ENCODE results near the gene NFIX. TPM values are rescaled to one million over a fixed set of nuclear protein-coding genes. Genes with fewer than 3 reads are reported as not detected.
"Not testable (repeated sequence)": the region's sequence is repeated elsewhere in the genome, so short reads cannot be mapped to it uniquely, and the experiment has no call there.

NFIX gene
- total RNA-seq, 2 experiments from 2014 or later: 6.3 to 8.7 TPM

DNA sequence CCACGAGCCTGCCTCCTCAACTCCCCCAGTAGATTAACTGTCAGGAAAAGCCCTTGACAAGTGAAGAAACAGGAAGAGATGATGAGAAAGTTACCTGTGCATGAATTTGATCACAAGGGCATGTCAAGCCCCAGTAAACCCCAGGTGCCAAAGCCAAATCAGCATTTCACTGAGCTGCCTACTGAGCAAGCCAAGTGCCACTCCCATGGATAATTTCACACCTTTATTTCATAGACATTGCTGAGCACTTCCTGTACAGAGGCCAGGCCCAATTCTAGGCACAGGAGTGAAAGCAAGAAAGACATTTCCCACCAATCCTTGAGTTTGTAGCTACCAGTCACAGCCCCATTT, 40.7 kb upstream of the NFIX start:
- H3K27ac Mint-ChIP-seq: peak overlapping the region; percentile 89
- H3K9me3 Mint-ChIP-seq: no peaks in the 10 kb centered on the region
- DNase-seq: no peak

DNA sequence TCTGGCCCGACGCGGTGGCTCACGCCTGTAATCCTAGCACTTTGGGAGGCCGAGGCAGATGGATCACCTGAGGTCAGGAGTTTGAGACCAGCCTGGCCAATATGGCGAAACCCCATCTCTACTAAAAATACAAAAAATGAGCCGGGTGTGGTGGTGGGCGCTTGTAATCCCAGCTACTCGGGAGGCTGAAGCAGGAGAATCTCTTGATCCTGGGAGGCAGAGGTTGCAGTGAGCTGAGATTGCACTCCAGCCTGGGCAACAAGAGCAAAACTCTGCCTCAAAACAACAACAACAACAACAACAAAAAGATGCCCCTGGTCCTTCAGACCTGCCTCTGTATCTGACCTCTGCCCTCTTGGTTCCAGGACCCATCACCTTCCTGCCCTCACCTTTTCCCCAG, 39.7 kb upstream of the NFIX start:
- not testable (repeated sequence) for H3K9me3 Mint-ChIP-seq, DNase-seq, H3K27me3 Mint-ChIP-seq
- Mint-ChIP-seq H3K4me1 (peaks cover 30% of the 10 kb centered on the region), H3K36me3 (peaks cover 39% of the 10 kb centered on the region), H3K4me3 (peak overlapping the region; percentile 79), H3K27ac (peak overlapping the region; percentile 89)

More for the DNA sequence above, 40.7 kb upstream of the NFIX start:
- Mint-ChIP-seq H3K36me3 (peaks cover 44% of the 10 kb centered on the region), H3K27me3 (no peaks in the 10 kb centered on the region), H3K4me3 (peak overlapping the region; percentile 2), H3K4me1 (peaks cover 31% of the 10 kb centered on the region)

DNA sequence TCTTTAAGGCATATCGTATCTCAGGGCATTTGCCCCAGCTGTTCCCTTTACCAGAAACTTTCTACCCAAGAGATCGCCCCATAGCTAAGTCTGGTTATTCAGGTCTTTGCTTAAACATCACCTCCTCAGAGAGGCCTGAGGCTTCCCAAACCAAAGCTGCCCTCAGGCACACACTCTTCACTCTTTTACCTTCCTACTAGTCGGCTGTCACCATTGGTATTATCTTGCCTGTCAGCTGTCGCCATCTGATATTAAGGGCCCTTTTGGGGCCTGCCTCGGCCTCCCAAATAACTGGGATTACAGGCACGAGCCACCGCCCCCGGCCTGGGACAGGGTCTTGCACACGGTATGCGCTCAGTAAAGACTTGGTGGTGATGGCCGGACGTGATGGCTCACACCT, 39.3 kb upstream of the NFIX start:
- no peak for DNase-seq
- H3K9me3 Mint-ChIP-seq: no peaks in the 10 kb centered on the region
- peak overlapping the region; percentile 79 for H3K4me3 Mint-ChIP-seq
- peak overlapping the region; percentile 89 for H3K27ac Mint-ChIP-seq
- no peaks in the 10 kb centered on the region for H3K27me3 Mint-ChIP-seq
- peaks cover 36% of the 10 kb centered on the region for H3K36me3 Mint-ChIP-seq
- peaks cover 30% of the 10 kb centered on the region for H3K4me1 Mint-ChIP-seq

DNA sequence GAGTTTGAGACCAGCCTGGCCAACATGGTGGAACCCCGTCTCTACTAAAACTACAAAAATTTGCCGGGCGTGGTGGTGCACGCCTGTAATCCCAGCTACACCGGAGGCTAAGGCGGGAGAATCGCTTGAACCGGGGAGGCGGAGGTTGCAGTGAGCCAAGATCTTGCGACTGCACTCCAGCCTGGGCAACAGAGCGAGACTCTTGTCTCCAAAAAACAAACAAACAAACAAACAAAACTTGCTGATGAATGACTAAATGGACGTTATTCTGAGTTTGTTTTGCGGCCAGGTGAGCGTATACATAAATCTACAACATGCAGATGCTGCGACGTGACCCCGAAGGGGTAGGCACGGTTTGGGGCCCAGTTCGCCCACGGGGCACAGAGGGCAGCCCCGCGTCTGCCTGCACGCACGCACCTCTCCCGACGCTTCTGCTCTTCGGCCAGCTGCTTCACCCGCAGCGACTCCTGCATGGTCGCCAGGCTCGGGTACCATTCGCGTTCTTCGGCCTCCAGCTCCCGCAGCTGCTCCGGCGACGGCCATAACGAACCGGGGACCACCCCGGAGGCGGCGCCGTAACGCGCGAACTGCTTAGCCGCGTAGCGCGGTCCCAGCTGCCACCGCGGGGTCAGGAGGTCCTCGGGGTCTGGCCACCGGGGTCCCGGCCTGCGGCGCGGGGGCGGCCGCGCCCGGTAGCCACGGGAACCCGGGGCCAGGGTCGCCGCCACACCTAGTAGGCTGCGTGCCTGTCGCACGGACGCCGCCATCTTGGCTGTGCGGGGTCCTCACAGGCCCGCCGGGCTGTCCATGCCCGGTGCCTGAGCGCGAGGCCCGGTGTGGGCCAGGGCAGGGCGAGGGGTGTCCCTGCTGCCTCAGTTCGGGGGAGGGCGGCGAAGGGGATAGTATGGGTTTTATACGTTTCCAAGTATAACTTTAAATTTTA, 38.6 kb upstream of the NFIX start, which contains the start of gene GADD45GIP1:
GADD45GIP1 (minus strand) TSS at position 778 of the 943 bp plus-strand sequence; CDS start at position 767, 11 bp downstream.
- Mint-ChIP-seq H3K27ac (peak within 1 kb of the TSS; percentile 96), H3K27me3 (no peaks in the 10 kb centered on the region), H3K4me1 (peaks cover 30% of the 10 kb centered on the region), H3K4me3 (peak within 1 kb of the TSS; percentile 91), H3K9me3 (no peaks in the 10 kb centered on the region), H3K36me3 (peaks cover 31% of the 10 kb centered on the region)
- DNase-seq: peak; percentile 89

DNA sequence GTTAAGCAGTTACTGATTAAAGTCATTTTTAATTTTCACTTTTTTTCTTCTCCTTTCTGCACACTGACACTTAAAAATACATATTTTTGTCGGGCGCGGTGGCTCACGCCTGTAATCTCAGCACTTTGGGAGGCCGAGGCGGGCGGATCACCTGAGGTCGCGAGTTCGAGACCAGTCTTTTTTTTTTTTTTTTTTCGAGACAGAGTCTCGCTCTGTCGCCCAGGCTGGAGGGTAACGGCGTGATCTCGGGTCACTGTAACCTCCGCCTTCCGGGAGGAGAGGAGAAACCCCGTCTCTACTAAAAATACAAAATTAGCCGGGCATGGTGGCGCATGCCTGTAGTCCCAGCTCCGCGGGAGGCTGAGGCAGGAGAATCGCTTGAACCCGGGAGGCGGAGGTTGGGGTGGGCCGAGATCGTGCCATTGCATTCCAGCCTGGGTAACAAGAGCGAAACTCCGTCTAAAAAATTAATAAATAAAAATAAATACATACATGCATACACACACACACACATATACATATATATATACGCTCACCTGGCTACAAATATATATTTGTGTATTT, 37.8 kb upstream of the NFIX start:
- not testable (repeated sequence) for DNase-seq, H3K27me3 Mint-ChIP-seq, H3K9me3 Mint-ChIP-seq
- Mint-ChIP-seq H3K27ac (peak overlapping the region; percentile 96), H3K4me3 (peak overlapping the region; percentile 91), H3K36me3 (peaks cover 27% of the 10 kb centered on the region), H3K4me1 (peaks cover 30% of the 10 kb centered on the region)

DNA sequence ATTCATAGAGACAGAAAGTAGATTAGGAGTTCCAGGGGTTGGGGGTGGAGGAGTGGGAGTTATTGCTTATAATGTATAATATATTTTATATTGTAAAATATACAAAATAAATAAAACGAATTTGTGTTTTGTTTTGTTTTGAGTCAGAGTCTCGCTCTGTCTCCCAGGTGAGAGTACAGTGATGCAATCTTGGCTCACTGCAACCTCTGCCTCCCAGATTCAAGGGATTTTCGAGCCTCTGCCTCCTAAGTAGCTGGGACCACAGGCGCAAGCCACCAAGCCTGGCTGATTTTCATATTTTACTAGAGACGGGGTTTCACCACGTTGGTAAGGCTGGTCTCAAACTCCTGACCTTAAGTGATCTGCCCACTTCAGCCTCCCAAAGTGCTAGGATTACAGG, 35.8 kb upstream of the NFIX start:
- H3K9me3 Mint-ChIP-seq: no peaks in the 10 kb centered on the region
- peaks cover 21% of the 10 kb centered on the region for H3K4me1 Mint-ChIP-seq
- H3K27ac Mint-ChIP-seq: no peak overlapping the region
- no peak overlapping the region for H3K4me3 Mint-ChIP-seq
- H3K36me3 Mint-ChIP-seq: peaks cover 17% of the 10 kb centered on the region
- no peak for DNase-seq
- H3K27me3 Mint-ChIP-seq: no peaks in the 10 kb centered on the region

DNA sequence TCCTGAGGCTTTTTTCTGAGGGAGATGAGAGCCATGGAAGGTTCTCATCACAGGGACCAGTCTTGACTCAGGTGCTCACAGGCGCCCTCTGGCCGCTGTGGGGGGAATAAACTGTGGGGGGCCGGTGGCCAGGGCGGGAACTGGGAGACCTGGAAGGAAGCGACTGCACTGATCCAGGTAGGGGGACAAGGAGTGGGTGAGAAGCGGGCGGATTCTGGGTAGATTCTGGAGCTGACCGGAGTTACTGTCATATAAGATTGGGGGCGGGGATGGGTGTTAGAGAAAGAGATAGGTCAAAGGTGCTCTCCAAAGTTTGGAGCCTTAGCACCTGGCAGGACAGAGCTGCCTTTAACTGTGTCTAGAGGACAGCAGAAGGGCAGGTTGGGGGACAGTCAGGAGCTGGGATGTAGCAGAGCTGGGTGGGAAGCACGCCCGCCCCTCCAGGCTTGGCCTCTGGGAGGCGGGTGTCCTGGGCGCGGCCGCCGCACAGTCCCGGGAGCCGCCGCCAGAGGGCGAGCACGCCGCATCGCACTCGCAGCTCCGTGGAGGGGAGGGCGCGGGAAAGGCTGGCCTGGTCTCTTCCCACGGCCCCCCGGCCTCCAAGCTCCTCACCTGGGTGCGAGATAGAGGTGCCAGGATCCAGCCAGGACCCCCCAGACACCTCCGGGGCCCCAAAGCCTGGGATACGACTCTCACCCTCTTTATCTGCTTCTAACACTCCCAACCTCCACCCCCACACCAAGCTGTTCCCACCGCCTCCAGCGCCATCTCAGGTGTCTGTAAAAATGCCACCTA, 30.1 kb upstream of the NFIX start:
- no peaks in the 10 kb centered on the region for H3K27me3 Mint-ChIP-seq
- no peaks in the 10 kb centered on the region for H3K9me3 Mint-ChIP-seq
- H3K27ac Mint-ChIP-seq: peak overlapping the region; percentile 78
- H3K36me3 Mint-ChIP-seq: no peaks in the 10 kb centered on the region
- H3K4me3 Mint-ChIP-seq: peak overlapping the region; percentile 80
- DNase-seq: peak; percentile 88
- peaks cover 9% of the 10 kb centered on the region for H3K4me1 Mint-ChIP-seq

DNA sequence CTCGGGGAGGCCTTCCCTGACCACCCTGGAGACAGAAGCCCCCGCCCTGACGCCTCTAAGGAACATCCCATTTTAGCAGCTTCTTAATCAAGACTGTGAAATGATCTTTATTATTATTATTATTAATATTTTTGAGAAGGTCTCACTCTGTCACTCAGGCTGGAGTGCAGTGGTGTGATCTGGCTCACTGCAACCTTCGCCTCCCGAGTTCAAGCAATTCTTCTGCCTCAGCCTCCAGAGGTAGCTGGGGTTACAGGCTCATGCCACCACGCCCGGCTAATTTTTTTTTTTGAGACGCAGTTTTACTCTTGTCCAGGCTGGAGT, 29.5 kb upstream of the NFIX start:
- no peak for DNase-seq
- Mint-ChIP-seq H3K4me3 (peak overlapping the region; percentile 44), H3K27me3 (no peaks in the 10 kb centered on the region), H3K4me1 (peaks cover 10% of the 10 kb centered on the region), H3K36me3 (no peaks in the 10 kb centered on the region), H3K27ac (no peak overlapping the region), H3K9me3 (no peaks in the 10 kb centered on the region)

DNA sequence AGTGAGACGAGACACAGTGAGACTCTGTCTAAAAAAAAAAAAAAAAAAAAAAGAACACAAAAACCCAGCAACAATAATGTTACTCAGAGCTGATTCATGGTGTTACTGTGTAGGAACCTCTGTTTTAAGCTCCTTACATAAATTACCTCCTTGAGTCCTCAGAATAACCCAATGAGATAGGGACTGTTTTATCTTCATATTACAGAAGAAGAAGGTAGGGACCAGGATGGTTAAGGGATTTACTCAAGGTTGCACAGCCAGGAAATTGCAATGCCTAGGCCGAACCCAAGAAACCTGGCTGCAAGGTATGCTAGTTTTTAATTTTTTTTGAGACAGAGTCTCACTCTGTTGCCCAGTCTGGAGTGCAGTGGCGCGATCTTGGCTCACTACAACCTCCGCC, 27.4 kb upstream of the NFIX start:
- Mint-ChIP-seq H3K36me3 (no peaks in the 10 kb centered on the region), H3K4me3 (no peak overlapping the region), H3K27ac (no peak overlapping the region), H3K4me1 (peaks cover 10% of the 10 kb centered on the region), H3K9me3 (no peaks in the 10 kb centered on the region), H3K27me3 (no peaks in the 10 kb centered on the region)
- no peak for DNase-seq

DNA sequence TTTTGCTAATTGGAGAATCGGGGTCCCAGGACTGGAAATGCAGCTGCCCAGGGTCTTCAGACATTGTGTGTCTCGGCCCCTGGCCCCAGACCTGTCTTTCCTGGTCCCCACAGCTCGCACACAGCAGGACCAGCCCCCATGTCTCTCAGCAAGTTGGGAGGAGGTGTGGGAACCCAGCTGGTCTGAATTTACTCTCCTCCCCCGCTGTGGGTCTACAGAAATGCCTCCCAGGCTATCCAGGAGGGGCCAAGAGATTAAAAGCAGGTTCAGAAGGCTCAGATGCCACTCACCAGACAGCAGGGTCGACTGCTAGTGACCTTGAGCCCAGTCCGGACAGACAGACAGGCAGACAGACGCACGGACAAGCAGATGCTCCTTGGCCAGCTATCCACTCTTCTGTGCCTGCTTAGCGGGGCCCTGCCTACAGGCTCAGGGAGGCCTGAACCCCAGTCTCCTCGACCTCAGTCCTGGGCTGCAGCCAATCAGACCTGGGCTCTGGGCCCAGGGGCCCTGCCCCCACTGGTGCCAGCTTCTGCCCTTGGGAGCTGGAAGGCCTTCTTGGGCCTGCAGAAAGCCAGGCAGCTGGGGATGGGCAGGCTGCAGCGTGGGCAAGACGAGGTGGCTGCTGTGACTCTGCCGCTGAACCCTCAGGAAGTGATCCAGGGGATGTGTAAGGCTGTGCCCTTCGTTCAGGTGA, 25.8 kb upstream of the NFIX start, which contains the start of gene DAND5:
DAND5 (plus strand) TSS at position 285 of the 697 bp plus-strand sequence; CDS start at position 370, 85 bp downstream.
- H3K9me3 Mint-ChIP-seq: no peaks in the 10 kb centered on the region
- no peak for DNase-seq
- H3K4me3 Mint-ChIP-seq: no peak within 1 kb of the TSS
- no peaks in the 10 kb centered on the region for H3K36me3 Mint-ChIP-seq
- peak within 1 kb of the TSS; percentile 39 for H3K27ac Mint-ChIP-seq
- H3K27me3 Mint-ChIP-seq: no peaks in the 10 kb centered on the region
- peaks cover 10% of the 10 kb centered on the region for H3K4me1 Mint-ChIP-seq

DNA sequence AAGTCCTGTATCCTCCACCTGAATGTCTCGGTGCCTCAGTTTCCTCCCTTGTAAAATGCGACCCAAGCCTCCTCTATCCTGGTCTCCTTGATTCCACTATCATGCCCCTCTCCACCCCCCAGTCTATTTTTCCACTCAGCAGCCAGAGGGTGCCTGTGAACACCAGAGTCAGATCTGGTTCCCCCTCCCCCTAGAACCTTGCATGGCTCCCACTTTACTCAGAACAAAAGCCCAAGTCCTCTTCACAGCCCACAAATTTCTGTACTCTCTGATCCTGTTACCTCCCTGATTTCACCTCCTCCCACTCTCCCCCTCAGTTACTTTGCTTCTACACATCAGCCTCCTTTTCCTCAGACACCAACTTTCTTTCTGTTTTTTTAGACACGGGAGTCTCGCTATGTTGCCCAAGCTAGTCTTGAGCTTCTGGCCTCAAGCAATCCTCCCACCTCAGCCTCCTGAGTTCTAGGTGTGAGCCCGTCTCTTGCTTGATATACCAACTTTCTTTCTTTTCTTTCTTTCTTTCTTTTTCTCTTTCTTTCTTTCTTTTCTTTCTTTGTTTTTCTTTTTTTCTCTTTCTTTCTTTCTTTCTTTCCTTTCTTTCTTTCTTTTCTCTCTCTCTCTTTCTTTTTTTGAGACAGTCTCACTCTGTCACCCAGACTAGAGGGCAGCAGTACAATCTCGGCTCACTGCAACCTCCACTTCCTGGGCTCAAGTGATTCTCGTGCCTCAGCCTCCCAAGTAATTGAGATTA, 25.0 kb upstream of the NFIX start:
- Mint-ChIP-seq H3K27me3 (no peaks in the 10 kb centered on the region), H3K4me1 (peaks cover 6% of the 10 kb centered on the region), H3K27ac (peak overlapping the region; percentile 39)

DNA sequence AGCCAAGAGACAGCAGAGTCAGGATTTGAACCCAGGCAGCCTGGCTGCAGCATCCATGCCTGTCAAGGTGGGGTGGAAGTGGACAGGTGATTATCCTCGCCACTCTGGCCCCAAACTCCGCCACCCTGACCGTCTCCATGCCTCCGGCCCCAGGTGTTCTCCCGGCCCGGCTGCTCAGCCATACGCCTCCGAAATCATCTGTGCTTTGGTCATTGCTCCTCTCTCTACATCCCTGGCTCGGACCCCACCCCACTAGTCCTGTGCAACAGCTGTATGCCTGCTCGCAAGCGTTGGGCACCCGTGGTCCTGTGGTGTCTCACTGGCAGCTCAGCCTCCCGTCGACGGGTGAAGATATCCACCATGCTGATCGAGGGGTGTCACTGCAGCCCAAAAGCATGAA, 22.0 kb upstream of the NFIX start:
- no peak for DNase-seq
- Mint-ChIP-seq H3K4me3 (no peak overlapping the region), H3K9me3 (no peaks in the 10 kb centered on the region), H3K27ac (no peak overlapping the region), H3K4me1 (peaks cover 4% of the 10 kb centered on the region), H3K36me3 (no peaks in the 10 kb centered on the region), H3K27me3 (peaks cover 16% of the 10 kb centered on the region)

More for the DNA sequence above, 25.0 kb upstream of the NFIX start:
- DNase-seq: no peak
- Mint-ChIP-seq H3K36me3 (no peaks in the 10 kb centered on the region), H3K9me3 (no peaks in the 10 kb centered on the region), H3K4me3 (no peak overlapping the region)

DNA sequence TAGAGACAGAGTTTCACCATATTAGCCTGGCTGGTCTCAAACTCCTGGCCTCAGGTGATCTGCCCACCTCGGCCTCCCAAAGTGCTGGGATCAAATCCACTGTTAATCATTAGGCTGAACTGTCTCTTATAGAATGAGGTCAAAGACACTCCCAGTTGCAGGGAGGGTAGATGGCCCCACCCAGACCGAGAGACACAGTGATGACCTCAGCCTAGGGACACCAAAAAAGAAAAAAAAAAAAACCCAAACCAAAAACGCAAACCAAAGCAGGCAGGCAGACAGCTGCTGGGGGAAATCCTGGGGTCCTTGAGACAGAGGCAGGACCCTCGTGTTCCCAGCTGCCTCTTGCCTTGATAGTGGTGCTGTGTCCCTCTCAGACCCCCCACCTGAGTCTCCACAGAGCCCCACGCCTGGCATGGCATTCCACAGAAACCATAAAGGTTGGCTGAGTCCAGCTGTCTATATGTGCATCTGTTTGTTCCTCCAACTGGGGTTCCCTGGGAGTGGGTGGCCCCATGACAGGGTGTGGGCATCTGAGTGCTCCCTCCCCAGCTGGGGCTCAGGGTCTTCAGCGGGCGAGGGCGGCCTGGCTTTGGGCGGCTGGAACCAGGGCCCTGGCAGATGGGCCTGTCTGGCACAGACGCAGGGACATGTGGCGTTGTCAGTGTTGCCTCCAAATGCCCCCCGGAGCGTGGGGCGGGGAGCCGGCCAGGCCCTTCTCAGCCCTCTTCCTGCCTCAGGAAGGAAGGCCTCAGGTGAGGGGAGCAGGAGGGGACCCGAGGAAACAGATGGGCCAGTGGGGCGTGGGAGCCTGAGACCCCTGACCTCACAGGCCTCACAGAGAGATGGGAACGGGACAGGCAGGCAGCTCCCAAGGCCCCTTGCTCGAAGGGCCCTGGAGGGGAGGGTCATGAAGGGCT, 20.7 kb upstream of the NFIX start:
- Mint-ChIP-seq H3K36me3 (no peaks in the 10 kb centered on the region), H3K4me1 (peaks cover 4% of the 10 kb centered on the region), H3K9me3 (no peaks in the 10 kb centered on the region), H3K27ac (no peak overlapping the region), H3K27me3 (peaks cover 17% of the 10 kb centered on the region), H3K4me3 (no peak overlapping the region)
- no peak for DNase-seq

Measured in activated naive CD8-positive, alpha-beta T cell treated with anti-CD3 and anti-CD28 coated beads for 36 hours (primary cell).